HG02981 (cell line): ENCODE results near the gene CCL14.
"Not testable (repeated sequence)": the region's sequence is repeated elsewhere in the genome, so short reads cannot be mapped to it uniquely, and the experiment has no call there.

Experiments
- ATAC-seq: cut with Tn5 transposase; IDR thresholded peaks from one replicate; pipeline ENCODE4 v1.9.1; 2021; ENCODE audit warnings: mild to moderate bottlenecking, moderate library complexity; ENCODE audit not compliant: unreplicated experiment

CCL14 gene

DNA sequence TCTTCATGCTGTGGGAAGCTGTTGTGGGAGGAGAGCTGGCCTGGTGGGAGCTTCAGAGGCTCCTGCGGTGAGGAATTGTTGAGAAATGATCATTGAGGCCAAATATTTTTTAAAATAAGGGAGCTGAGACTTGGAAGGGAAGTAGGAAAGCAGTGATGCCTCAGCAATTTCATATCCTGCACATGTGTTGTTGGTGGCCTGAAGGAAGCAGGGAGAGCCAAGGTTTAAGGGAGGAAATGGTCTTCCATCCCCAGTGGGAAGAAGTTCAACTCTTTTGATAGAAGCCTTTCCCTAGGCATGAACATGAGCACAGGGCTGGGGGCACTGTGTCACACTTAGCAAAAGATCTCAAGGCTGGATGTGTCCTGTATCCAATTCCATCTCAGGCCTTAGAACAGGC, at the start of gene CCL14:
Gene CCL14 (minus strand): TSS at position 87 of the 400 bp plus-strand sequence. CDS start 80 bp downstream, at position 7.
- no peak for ATAC-seq

DNA sequence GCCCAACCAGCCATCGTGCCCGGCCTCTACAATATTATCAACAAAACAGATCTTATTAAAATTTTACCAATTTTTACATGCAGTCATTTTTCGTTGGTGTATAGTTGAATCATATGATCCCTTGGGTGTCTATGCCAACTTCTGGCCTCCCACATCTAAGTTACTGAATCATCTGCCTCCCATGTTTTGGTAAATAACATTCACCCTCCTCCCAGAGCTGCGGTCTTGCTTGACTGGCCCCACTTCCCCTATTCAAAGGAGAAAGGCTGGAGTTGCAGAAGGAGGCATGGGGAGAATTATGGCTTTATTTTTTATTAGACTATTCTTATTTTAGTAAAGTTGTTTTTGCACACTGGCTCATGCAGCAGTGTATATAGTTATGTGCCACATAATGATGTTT, 49.7 kb upstream of the CCL14 start:
- ATAC-seq = no peak

DNA sequence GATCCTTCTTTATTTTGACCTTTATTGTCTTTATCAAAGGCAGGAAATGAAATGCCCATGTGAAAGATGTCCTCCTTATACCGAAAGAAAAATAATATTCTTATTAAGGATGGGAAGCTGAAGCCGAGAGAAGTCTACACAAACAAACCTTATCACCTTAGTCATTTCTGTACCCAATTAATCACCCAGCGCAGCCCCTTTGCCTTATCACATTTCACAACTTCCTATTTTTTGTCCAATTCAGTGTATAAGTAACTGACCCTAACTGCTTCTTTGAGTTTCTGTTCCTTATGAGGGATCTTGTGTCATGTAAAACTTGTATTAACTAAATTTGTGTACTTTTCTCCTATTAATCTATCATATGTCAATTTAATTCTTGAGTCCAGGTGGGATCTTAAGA, 47.6 kb upstream of the CCL14 start:
- no peak for ATAC-seq

DNA sequence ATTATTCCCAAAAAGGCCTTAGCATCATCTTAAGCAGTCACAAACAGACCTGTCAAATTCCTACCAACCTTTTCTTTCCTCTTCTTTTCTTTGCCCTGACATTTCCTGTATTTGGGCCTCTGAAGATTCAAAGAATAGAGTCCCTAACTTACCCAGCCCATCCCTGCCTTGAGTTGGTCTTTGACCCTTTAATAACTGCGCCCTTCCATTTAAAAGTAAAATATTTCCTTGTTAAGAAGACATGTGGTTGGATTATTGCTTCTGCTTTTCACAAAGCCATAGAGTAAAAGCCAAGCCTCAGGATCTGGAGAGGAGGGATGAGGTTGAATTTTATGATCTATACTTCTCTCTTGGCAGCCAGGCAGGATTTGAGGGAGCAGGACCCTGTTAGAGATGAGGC, 44.4 kb upstream of the CCL14 start:
- no peak for ATAC-seq

DNA sequence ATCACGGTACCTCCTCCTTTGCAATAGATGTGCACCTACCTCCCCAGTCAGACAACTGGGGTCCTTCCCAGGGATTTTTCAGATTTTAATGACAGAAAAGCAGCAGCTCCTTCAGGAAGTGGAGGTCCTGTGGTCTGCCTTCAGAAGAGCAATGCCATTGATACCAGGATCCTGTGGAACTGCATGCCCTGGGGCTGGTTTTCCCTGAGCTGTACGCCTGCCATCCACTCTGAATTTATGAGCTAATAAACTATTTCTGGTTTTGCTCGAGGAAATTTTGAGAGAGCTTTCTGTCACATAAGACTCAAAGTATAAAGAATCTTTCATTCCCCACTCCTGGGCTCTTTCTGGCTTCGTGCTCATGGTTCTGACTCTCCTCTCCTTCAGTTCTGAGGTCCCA, 41.2 kb upstream of the CCL14 start:
- no peak for ATAC-seq

DNA sequence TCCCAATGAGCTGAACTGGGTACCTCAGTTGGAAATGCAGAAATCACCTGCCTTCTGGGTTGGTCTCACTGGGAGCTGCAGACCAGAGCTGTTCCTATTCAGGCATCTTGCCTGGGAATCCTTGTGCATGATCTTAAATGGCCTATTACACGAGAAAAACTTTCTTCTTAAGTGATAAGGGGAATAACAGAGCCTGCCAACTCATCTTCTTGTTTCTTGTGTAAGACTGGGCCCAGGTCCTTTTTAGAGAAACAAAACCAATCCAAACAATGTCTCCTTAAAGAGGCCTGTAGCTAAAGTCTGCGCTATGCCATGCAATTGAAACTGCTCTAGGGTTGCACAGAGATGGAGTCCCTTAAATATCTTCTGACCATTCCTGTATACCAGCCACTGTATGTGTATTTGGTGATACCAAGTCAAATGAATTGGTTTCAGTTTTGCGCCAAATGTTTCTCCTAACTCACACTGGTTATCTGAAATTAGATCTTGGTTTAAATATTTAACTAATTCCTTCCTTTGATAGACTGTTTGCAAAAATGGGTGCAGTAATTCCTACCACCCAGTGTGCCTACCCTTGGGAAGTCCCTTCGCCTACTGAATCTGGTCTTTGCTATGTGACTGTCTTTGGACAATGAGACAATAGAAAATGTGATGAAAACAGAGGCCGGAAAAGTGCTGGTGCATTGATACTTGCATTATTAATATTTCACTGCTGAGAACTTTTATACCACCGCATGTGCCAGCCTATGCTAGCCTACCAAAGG, 37.8 kb upstream of the CCL14 start:
- no peak for ATAC-seq

DNA sequence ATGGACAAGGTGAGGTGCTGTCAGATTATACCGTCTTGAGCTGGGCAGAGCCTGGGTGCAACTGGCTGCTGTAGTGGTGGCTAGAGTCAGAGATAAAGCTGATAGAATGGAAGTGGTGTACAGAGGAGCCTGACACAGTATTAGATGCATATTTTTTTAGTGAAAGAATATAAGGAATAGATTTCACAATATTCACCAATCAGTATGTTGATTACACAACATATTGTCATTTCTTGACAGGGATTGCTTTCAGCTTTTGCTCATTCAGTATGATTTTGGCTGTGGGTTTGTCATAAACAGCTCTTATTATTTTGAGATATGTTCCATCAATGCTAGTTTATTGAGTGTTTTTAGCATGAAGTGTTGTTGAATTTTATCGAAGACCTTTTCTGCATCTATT, 32.9 kb upstream of the CCL14 start:
- ATAC-seq = no peak

DNA sequence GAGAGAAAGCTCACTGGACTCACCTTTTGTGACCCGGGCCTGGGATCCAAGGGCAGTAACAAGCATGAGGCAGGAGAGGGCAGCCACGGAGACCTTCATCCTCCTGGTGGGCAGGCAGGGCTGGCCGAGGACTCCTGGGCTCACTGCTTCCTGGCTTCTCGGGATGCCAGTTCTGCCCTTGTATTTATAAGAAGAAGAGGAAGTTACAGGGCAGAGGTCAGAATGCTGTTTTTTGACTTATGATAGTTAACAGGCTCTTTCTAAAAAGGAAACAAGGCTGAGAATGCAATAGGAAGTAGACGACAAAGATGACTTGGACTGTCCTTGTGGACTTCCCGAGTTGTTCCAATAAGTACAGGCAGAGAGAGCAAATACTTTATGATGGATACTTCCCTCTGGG, 31.3 kb upstream of the CCL14 start, which contains the start of gene CCL23:
Gene CCL23 (minus strand): TSS at position 174 of the 400 bp plus-strand sequence. CDS start 75 bp downstream, at position 99.
- no peak for ATAC-seq

DNA sequence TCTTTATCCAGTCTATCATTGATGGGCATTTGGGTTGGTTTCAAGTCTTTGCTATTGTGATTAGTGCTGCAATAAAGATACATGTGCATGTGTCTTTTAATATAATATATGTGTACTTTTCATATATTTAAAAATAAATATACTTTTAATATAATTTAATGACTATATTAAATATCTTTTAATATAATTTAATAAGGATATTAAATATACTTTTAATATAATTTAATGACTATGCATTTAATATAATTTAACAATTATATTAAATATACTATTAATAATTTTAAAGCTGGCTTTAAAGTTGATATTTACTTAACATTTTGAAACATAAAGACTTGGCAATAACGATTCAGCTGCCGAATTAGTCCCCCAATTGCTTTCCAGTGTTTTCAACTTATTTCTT, 30.0 kb upstream of the CCL14 start:
- no peak for ATAC-seq

DNA sequence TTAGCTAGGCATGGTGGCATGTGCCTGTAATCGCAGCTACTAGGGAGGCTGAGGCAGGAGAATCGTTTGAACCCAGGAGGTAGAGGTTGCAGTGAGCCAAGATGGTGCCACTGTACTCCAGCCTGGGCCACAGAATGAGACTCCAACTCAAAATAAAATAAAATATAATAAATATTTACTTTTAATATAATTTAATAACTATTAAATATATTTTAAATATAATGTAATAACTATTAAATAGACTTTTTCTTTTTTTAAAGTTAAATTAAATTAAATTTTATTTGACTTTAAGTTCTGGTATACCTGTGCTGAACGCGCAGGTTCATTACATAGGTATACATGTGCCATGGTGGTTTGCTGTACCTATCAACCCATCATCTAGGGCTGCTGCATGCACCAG, 29.4 kb upstream of the CCL14 start:
- not testable (repeated sequence) for ATAC-seq

DNA sequence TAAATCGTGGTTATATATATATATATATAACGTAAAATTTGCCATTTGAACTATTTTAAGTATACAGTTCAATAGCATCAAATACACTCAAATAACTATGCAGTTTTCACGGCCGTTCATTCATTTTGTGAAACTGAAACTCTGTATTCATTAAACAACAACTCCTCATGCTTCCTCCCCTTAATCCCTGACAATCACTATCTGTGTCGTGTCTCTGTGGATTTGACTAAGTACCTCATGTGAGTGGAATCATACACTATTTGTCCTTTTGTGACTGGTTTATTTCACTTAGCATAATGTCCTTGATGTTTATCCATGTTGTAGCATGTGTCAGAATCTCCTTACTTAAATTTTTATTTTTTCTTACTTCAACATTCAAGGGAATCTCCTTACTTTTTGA, 28.4 kb upstream of the CCL14 start:
- ATAC-seq = no peak

DNA sequence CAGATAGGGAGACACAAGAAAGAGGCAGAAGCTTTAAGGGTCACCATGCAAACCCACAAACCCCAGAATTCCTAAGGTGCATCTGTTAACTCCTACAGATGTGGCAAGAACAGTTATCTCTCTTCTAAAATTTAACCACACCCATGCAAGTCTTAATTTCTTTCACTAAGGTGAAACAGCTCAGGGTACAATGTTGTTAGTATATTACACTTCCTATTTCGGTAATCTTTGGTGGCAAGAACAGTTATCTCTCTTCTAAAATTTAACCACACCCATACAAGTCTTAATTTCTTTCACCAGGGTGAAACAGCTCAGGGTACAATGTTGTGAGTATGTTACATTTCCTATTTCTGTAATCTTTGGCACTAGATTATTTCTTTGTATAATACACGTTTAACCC, 24.7 kb upstream of the CCL14 start:
- no peak for ATAC-seq

DNA sequence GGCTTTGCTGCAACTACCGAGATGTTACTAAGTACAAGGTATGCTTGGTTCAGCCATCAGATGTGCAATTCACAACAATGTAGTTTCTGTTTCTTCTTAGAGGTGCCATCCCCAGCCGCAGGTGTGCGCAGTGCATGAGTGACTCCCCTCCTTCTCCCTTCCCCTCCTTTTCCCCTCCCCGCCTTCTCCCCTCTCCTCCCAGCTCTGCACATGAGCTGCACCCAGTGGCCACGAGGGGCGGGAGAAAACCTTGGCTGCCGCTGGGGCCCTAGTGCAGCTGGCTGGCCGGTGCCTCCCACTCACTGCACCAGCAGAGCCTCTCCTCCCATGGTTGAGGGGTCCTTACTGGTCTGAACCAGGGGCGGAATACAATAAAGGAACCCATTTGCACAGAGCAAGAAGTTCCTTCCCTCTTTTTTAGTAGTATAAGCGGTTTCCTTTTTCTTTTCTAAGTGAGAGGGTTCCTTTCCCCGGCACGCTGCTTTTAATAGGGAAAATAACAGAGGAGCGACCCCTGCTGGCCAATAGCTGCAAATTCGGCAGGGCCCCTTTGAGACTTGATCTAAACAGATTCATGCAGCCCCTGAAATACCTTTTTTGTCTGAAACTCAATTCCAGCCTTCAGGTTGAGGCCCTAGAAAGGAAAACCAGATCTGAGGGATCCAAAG, 22.6 kb upstream of the CCL14 start:
- ATAC-seq = no peak

DNA sequence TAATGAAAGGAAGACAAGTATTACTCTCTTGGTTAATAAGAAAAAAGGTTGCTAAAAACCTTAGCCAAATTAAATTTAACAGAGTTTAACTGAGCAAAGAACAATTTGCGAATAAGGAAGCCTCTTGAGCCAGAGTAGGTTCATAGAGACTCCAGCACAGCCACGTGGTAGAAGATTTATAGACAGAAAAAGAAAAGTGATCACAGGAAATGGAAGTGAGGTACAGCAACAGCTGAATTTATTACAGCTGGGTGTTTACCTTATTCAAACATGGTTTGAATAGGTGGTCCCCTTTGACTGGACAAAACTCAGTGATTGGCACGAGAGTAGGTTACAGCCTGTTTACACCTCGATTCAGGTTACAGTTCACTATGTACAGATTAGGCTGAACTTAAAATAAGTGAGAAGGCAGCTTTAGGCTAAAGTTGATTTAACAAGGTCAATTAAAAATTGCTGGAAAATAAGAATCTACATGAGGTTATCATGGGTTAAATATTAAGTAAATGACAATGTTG, 18.1 kb upstream of the CCL14 start:
- ATAC-seq = no peak

DNA sequence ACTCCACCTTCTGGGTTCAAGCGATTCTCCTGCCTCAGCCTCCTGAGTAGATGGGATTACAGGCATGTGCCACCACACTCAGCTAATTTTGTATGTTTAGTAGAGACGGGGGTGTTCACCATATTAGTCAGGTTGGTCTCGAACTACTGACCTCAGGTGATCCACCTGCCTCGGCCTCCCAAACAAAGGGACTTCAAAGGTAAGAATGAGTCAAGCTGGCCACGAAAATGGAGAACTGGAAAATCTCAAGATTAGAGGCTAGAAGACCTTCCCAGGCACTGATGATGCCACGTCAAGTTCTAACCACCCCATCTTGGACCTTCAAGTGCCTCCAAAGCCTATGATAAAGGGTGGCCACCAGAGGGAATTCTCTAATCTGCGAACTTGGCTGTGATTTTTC, 16.1 kb upstream of the CCL14 start:
- no peak for ATAC-seq

DNA sequence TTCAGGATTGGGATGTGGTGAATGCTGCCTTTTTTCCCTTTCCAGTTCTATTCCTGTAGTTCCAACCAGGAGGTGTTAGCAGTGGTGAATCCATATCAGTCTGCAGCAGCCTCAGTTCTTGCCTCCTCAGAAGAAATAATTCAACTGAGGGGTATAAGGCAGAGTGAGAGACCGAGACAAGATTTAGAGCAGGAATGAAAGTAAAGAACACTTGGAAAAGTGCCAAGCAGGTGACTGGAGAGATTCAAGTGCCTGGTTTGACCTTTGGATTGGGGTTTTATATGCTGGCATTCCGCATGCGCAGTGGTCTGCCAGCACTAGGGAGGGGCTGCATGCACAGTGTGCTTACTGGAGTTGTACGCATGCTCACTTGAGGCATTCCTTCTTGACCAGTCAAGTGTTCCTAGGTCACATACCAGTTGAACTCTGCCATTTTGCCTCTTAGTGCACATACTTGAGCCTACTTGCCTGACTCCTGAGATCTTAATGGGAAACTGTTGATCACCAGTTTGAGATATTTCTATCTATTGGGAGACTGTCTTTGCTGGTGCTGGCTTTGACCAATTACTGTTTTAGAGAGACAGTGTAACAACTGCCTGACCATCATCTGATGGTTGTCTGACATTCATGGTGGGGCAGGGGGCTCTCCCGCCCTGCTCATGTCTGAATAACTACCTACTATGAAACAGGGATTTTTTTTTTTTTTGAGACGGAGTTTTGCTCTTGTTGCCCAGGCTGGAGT, 15.5 kb upstream of the CCL14 start:
- ATAC-seq = no peak

DNA sequence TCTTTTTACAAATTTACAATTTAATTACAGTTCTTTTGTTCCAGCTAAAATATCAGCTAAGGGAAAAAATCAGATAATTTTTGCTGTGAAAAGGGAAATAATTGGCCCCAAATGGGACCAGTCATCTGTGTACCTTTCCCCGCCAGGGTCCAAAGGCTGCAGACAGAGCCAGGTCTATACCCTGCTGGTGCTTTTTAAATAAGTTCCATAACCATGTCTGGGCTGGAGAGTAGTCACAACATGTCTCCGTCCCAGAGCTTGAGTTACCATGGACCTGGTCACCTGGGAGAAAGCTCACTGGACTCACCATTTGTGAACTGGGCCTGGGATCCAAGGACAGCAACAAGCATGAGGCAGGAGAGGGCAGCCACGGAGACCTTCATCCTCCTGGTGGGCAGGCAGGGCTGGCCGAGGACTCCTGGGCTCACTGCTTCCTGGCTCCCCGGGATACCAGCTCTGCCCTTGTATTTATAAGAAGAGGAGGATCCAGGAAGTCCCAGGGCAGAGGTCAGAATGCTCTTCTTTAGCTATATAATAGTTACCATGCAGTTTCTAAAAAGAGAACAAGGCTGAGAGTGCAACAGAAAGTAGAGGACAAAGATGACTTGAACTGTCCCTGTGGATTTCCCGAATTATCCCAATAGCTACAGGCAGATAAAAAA, 14.7 kb upstream of the CCL14 start, which contains the start of gene CCL15:
Gene CCL15 (minus strand): TSS at position 444 of the 662 bp plus-strand sequence. CDS start 61 bp downstream, at position 383.
- no peak for ATAC-seq

DNA sequence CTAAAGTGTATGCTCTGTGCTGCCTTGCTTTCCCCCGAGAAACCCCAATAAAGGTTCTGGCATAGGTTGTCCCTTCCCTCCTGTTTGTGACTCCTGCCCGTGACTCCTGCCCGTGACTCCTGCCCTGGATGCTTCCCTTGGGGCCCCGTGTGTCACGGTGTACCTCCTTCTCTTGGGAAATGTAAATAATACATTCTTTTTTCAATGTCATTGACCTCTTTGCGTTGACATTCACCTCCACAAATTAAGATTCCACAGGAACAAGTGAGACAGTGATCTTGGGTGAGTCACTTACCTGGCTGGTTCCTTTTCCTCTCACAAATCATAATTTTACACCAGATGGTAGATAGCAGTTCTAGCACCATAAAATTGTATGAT, 14.2 kb upstream of the CCL14 start:
- ATAC-seq = no peak

DNA sequence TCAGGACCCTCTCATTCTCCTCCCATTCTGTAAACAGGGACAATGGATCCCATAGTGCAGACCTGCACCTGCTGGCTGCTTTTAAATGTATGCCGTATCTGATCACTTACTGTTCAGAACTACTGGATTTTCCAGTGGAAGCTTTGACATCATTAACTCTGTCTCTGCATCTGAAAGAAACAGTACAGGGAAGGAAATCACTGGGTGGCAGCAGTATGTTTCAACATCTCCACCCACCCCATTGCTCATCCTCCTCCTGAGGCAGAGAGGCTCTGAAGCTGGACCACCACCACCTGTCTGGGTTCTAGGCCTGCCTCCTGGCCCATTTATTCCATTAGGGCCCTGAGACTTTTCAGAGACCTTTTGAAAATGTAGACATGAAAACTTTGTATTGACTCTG, 12.2 kb upstream of the CCL14 start:
- no peak for ATAC-seq

DNA sequence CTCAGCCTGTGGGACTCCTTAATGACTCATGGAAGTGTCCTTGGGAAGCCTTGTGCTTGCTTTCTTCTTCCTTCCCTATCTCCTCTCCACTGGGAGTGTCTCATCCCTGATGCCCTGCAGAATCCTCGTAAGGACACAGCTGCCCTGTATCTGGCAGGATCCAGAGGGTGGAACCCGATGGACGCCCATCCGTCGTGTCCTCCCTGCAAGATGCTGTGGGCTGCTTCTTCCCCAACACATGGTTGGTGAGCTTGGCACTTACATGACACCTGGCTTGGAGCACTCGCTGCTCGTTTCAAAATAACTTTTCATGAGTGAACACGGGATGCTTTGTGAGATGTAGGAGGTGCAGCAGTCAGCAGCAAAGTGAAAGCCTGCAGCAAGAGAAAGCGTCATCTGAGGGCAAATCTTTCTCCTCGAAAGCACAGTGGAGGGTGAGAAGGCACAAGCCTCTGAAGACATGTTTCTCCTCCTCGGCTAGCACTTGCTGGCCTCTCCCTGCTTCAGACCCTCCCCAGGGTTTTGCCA, 11.6 kb upstream of the CCL14 start:
- no peak for ATAC-seq

DNA sequence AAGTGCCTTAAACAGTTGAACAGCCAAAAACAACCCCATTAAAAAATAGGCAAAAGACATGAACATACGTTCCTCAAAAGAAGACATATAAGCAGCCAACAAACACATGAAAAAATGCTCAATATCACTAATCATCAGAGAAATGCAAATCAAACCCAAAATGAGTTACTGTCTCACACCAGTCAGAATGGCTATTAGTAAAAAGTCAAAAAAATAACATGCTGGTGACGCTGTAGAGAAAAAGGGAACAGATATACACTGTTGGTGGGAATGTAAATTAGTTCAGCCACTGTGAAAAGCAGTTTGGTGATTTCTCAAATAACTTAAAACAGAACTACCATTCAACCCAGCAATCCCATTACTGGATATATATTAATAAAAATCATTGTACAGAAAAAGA, 8.8 kb upstream of the CCL14 start:
- not testable (repeated sequence) for ATAC-seq
